B cell (primary cell): ENCODE results near the gene SORL1. TPM values are rescaled to one million over a fixed set of nuclear protein-coding genes. Genes with fewer than 3 reads are reported as not detected.

Experiments used
- ATAC-seq: fragments of 200-7000 bp; cut with Tn5 transposase; one replicate; pipeline ENCODE4 v1.10.0; 2021; ENCODE audit warnings: low read depth, mild to moderate bottlenecking, moderate number of reproducible peaks, moderate library complexity
- CTCF ChIA-PET: fragments of 350-600 bp; sonication (Branson Sonifier 250); formaldehyde crosslinking; loops from one replicate; lab custom pipeline; 2021; ENCODE audit warnings: antibody characterized with exemption, inconsistent platforms; lab: Charles Lee
- POLR2A ChIA-PET: fragments of 350-600 bp; sonication (Branson Sonifier 250); formaldehyde crosslinking; loops from one replicate; lab custom pipeline; 2021; ENCODE audit warnings: antibody characterized with exemption; lab: Charles Lee
- DNase-seq: peaks from one replicate; pipeline ENCODE4 v3.0.0; 2013
- H2AFZ ChIP-seq: 2 replicates; pipeline ENCODE4 v1.6.1; 2012; ENCODE audit warnings: mild to moderate bottlenecking, low read depth, low read length; ENCODE audit not compliant: insufficient read depth, poor library complexity, severe bottlenecking
- H3K27ac ChIP-seq, 2 donors: 1 replicate in 1 of 2; 2 replicates in 1 of 2; pipeline ENCODE4 v1.5.1; 2012 to 2013; ENCODE audit warnings: low read length in 2 of 2, mild to moderate bottlenecking in 2 of 2, moderate library complexity in 1 of 2
- H3K27me3 ChIP-seq, 4 experiments: fragments of 200-600 bp in 1 of 4; sonication (generic) in 1 of 4; replicated peaks in 1 of 4; 1 replicate in 2 of 4; 2 replicates in 2 of 4; pipeline versions ENCODE4 v1.6.1 to v1.7.0; 2013 to 2016; ENCODE audit warnings: low read length in 3 of 4, mild to moderate bottlenecking in 2 of 4, mixed read lengths in 1 of 4, moderate library complexity in 1 of 4; ENCODE audit not compliant: insufficient read depth in 4 of 4, control insufficient read depth in 3 of 4; ENCODE audit errors: control extremely low read depth in 1 of 4
- H3K36me3 ChIP-seq, 2 experiments: replicated peaks in 1 of 2; 1 replicate in 1 of 2; 2 replicates in 1 of 2; pipeline versions ENCODE4 v1.6.1 to v1.7.1; 2013; ENCODE audit warnings: low read length in 1 of 2; ENCODE audit not compliant: insufficient read depth in 2 of 2, control insufficient read depth in 1 of 2; ENCODE audit errors: control extremely low read depth in 1 of 2, extremely low read depth in 1 of 2
- H3K4me1 ChIP-seq, 2 donors: fragments of 200-600 bp in 1 of 2; sonication (generic) in 1 of 2; 1 replicate in 1 of 2; 2 replicates in 1 of 2; pipeline versions ENCODE4 v1.5.1 to v1.6.1; 2013 to 2017; ENCODE audit warnings: low read length in 2 of 2; ENCODE audit not compliant: control insufficient read depth in 2 of 2, insufficient read depth in 2 of 2
- H3K4me2 ChIP-seq: replicated peaks from 2 replicates; pipeline ENCODE3; 2012; ENCODE audit warnings: mild to moderate bottlenecking, low read depth, low read length; ENCODE audit not compliant: poor library complexity, severe bottlenecking
- H3K4me3 ChIP-seq, 5 experiments: fragments of 200-600 bp in 1 of 5; sonication (generic) in 1 of 5; 1 replicate in 3 of 5; 2 replicates in 2 of 5; pipeline versions ENCODE4 v1.5.1 to v1.7.0; 2011 to 2016; ENCODE audit warnings: low read length in 4 of 5, mild to moderate bottlenecking in 4 of 5, low read depth in 2 of 5, control low read depth in 1 of 5, moderate library complexity in 1 of 5; ENCODE audit not compliant: insufficient read depth in 1 of 5; ENCODE audit errors: control extremely low read depth in 1 of 5, extremely low read depth in 1 of 5
- H3K79me2 ChIP-seq: fragments of 200-600 bp; sonication (generic); one replicate; pipeline ENCODE4 v1.6.0; 2016; ENCODE audit warnings: low read length; ENCODE audit not compliant: control insufficient read depth, insufficient read depth
- H3K9ac ChIP-seq: fragments of 200-600 bp; sonication (generic); 2 replicates; pipeline ENCODE4 v1.6.1; 2017; ENCODE audit warnings: mild to moderate bottlenecking, low read length, moderate library complexity
- H3K9me3 ChIP-seq, 3 donors: one replicate each; pipeline versions ENCODE4 v1.6.1 to v1.7.1; 2013; ENCODE audit warnings: low read length in 2 of 3; ENCODE audit not compliant: control insufficient read depth in 2 of 3, insufficient read depth in 1 of 3; ENCODE audit errors: control extremely low read depth in 1 of 3
- H4K20me1 ChIP-seq: 2 replicates; pipeline ENCODE4 v1.6.0; 2012; ENCODE audit warnings: mild to moderate bottlenecking, low read length; ENCODE audit not compliant: insufficient read depth, control insufficient read depth, poor library complexity, severe bottlenecking
- H3K27ac Mint-ChIP-seq: one replicate; pipeline ENCODE4 v1.8.0; 2021; ENCODE audit warnings: mixed read lengths
- H3K27me3 Mint-ChIP-seq: one replicate; pipeline ENCODE4 v1.8.0; 2021; ENCODE audit warnings: mixed read lengths
- H3K4me1 Mint-ChIP-seq: one replicate; pipeline ENCODE4 v1.8.0; 2021; ENCODE audit warnings: mixed read lengths
- H3K4me3 Mint-ChIP-seq: one replicate; pipeline ENCODE4 v1.8.0; 2021; ENCODE audit warnings: mixed read lengths
- H3K9me3 Mint-ChIP-seq: one replicate; pipeline ENCODE4 v1.8.0; 2022; ENCODE audit warnings: mixed read lengths; ENCODE audit not compliant: insufficient read depth
- EZH2 ChIP-seq: IDR thresholded peaks from 2 replicates; pipeline ENCODE4 v1.6.1; 2012; ENCODE audit warnings: borderline replicate concordance, low read depth, mild to moderate bottlenecking, moderate library complexity, low read length; ENCODE audit not compliant: insufficient read depth, poor library complexity, severe bottlenecking
- WGBS: methylation state at CpG from one replicate; pipeline ENCODE4 v1.1.5; 2013; ENCODE audit warnings: missing lambda C conversion rate; ENCODE audit not compliant: insufficient coverage; 5-methylcytosine and 5-hydroxymethylcytosine counted together
- intact Hi-C: fragments of 100-400 bp; cut with micrococcal nuclease; formaldehyde crosslinking; loops from one replicate; pipeline ENCODE4 v1.10.0; 2022
- polyA plus RNA-seq: library from polyadenylated mRNA; depleted of rRNA; stranded (reverse); fragments of >200 nt; gene quantifications from 2 replicates; pipeline ENCODE4 v1.2.3, GENCODE V29; 2012
- total RNA-seq, 2 donors: library from RNA; stranded (reverse); fragments of 120-200 nt in 1 of 2; gene quantifications; 1 replicate in 1 of 2; 2 replicates in 1 of 2; pipeline versions ENCODE4 v1.2.3 to v1.2.4, GENCODE V29; 2013 to 2022
- TF ChIP-seq, protein P1 (sequence below): fragments of 200-600 bp; IDR thresholded peaks from one replicate; pipeline ENCODE4 v1.8.0; 2022; ENCODE audit warnings: antibody characterized with exemption, mild to moderate bottlenecking

The SORL1 gene
- total and polyA plus RNA-seq, 2 donors (not counting 1 experiment from before 2014, with no cell fraction given) = 13.0 to 396 TPM

DNA sequence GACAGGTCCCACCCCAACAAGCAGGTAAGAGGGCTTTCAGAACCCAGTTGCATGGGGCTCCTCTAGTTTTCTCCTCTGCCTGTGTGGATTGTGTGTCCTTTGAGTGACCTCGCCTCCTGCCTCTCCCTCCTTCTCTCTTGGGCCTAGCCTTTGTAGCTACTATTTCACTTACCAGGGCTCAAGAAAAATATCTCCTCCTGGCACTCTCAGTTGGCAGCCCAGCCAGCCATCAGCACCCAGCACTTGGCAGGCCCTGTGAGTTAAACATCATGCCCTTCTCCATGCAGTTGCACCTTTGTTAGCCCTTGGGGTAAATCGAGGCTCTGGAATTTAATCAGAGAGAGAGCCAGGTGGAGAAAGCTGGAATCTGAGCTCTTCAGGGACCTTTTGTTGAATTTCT lies 36.1 kb downstream of the SORL1 start:
- intact Hi-C loops = no loop called here
- TF ChIP-seq, protein P1, sequence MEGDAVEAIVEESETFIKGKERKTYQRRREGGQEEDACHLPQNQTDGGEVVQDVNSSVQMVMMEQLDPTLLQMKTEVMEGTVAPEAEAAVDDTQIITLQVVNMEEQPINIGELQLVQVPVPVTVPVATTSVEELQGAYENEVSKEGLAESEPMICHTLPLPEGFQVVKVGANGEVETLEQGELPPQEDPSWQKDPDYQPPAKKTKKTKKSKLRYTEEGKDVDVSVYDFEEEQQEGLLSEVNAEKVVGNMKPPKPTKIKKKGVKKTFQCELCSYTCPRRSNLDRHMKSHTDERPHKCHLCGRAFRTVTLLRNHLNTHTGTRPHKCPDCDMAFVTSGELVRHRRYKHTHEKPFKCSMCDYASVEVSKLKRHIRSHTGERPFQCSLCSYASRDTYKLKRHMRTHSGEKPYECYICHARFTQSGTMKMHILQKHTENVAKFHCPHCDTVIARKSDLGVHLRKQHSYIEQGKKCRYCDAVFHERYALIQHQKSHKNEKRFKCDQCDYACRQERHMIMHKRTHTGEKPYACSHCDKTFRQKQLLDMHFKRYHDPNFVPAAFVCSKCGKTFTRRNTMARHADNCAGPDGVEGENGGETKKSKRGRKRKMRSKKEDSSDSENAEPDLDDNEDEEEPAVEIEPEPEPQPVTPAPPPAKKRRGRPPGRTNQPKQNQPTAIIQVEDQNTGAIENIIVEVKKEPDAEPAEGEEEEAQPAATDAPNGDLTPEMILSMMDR = no peak
- no peak for TF ChIP-seq EZH2
- no peak overlapping the region for H3K4me3 ChIP-seq
- no peak overlapping the region for H3K4me3 Mint-ChIP-seq
- H3K27me3 ChIP-seq = no peaks in the 10 kb centered on the region
- no peaks in the 10 kb centered on the region for H4K20me1 ChIP-seq
- H3K9ac ChIP-seq = no peak overlapping the region
- H3K9me3 Mint-ChIP-seq = no peaks in the 10 kb centered on the region
- no peak overlapping the region for H3K27ac ChIP-seq
- 100% methylated on average over 1 of the region's 2 CpGs for WGBS
- peaks cover 0 to 18% of the 10 kb centered on the region in 2 experiments for H3K36me3 ChIP-seq
- peaks cover 23 to 26% of the 10 kb centered on the region in 2 donors for H3K4me1 ChIP-seq
- H3K27ac Mint-ChIP-seq = no peak overlapping the region
- H3K27me3 Mint-ChIP-seq = no peaks in the 10 kb centered on the region
- DNase-seq = no peak
- H3K79me2 ChIP-seq = peaks cover 35% of the 10 kb centered on the region
- no peak overlapping the region for H3K4me2 ChIP-seq
- no peak for ATAC-seq
- no peaks in the 10 kb centered on the region for H3K9me3 ChIP-seq
- POLR2A ChIA-PET = interaction anchor here (0.6 kb wide), 1 partner anchor 1127 kb away, joined by 3 read pairs; no protein-coding TSS in a partner anchor
- no peak overlapping the region for H2AFZ ChIP-seq
- CTCF ChIA-PET = interaction anchor here (1.2 kb wide), 1 partner anchor 169 kb away, joined by 3 read pairs; no protein-coding TSS in a partner anchor
- H3K4me1 Mint-ChIP-seq = peaks cover 66% of the 10 kb centered on the region

DNA sequence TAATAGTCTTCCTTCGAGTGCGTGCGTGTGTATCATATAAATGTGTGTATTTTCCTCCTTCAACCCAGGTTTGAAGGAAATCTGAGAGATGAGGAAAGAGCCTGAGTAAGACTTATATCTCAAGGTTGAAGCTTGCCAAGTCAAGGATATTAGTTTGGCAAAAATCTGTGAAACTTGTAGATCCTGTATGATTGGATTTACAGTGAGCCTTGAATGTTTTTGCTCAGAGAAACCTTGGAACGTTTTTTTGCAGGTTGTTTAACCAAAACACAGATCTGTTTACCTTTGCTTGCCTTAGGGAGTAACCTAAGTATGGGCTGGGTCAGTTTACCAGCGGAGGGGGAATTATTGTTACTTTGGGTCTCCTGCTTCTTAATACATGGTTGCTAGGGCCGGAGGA lies 36.5 kb downstream of the SORL1 start:
- 60% methylated on average over 1 of the region's 6 CpGs for WGBS
- peaks cover 38% of the 10 kb centered on the region for H3K79me2 ChIP-seq
- H3K4me2 ChIP-seq = no peak overlapping the region
- H3K27ac Mint-ChIP-seq = no peak overlapping the region
- H3K9ac ChIP-seq = no peak overlapping the region
- no peak overlapping the region for H3K4me3 Mint-ChIP-seq
- H3K9me3 Mint-ChIP-seq = no peaks in the 10 kb centered on the region
- no peak overlapping the region for H3K4me3 ChIP-seq
- ATAC-seq (no peak), DNase-seq (no peak)
- ChIA-PET POLR2A (interaction anchor here (0.6 kb wide), 1 partner anchor 1127 kb away, joined by 3 read pairs; no protein-coding TSS in a partner anchor), CTCF (no interaction called here)
- H3K9me3 ChIP-seq = no peaks in the 10 kb centered on the region
- intact Hi-C loops = no loop called here
- H3K27me3 ChIP-seq = no peaks in the 10 kb centered on the region
- no peak overlapping the region for H2AFZ ChIP-seq
- H4K20me1 ChIP-seq = no peaks in the 10 kb centered on the region
- TF ChIP-seq EZH2 = no peak
- H3K27ac ChIP-seq = no peak overlapping the region
- peaks cover 23 to 26% of the 10 kb centered on the region in 2 donors for H3K4me1 ChIP-seq
- peaks cover 0 to 18% of the 10 kb centered on the region in 2 experiments for H3K36me3 ChIP-seq
- peaks cover 66% of the 10 kb centered on the region for H3K4me1 Mint-ChIP-seq
- H3K27me3 Mint-ChIP-seq = no peaks in the 10 kb centered on the region
